GM12801 (cell line): ENCODE results near the gene TEAD4.

ENCODE experiments used
- CTCF ChIP-seq: IDR thresholded peaks from one replicate; pipeline ENCODE4 v1.5.1; 2011; ENCODE audit warnings: control low read depth; ENCODE audit not compliant: insufficient read length; ENCODE audit errors: extremely low read depth

TEAD4 gene

GRCh38 chr12:3036901-3037600, 77.9 kb downstream of the TEAD4 start:
- TF ChIP-seq CTCF = no peak

GRCh38 chr12:3038166-3038565, 79.0 kb downstream of the TEAD4 start:
- TF ChIP-seq CTCF = no peak

- no peak for TF ChIP-seq CTCF
Measured at GRCh38 chr12:3038926-3039510, 79.8 kb downstream of the TEAD4 start.

GRCh38 chr12:3040026-3040656, 80.9 kb downstream of the TEAD4 start:
- TF ChIP-seq CTCF = no peak

GRCh38 chr12:3040663-3041544, 81.7 kb downstream of the TEAD4 start:
- TF ChIP-seq CTCF = no peak

- no peak for TF ChIP-seq CTCF
Measured at GRCh38 chr12:3041558-3042164, 82.5 kb downstream of the TEAD4 start.
